H1 (cell line): ENCODE measurements around the gene KCNQ1OT1. TPM values are rescaled to one million over a fixed set of nuclear protein-coding genes. Genes with fewer than 3 reads are reported as not detected.

ENCODE experiments used
- CTCF ChIA-PET: fragments of 300-600 bp; sonication (Branson Sonifier 250); formaldehyde crosslinking; loops from one replicate; lab custom pipeline; 2021; ENCODE audit not compliant: partially characterized antibody; lab: Charles Lee
- POLR2A ChIA-PET: fragments of 300-600 bp; sonication (Branson Sonifier 250); formaldehyde crosslinking; loops from one replicate; lab custom pipeline; 2021; ENCODE audit warnings: inconsistent platforms; ENCODE audit not compliant: partially characterized antibody; lab: Charles Lee
- DNase-seq, 2 experiments: peaks; one replicate each; pipeline versions ENCODE4 v3.0.0 to v3.0.0-alpha.2; 2010 to 2022; ENCODE audit warnings: low spot score in 2 of 2, low read depth in 1 of 2, mixed read lengths in 1 of 2
- FAIRE-seq: peaks from 2 replicates; lab custom pipeline; 2011; peaks lifted over from hg19 to GRCh38; lab: Jason Lieb, UNC
- H2AFZ ChIP-seq: 2 replicates; pipeline ENCODE4 v1.8.1; 2012; ENCODE audit warnings: low read length, inconsistent platforms
- H2AK5ac ChIP-seq: 2 replicates; pipeline ENCODE4 v1.6.1; 2013; ENCODE audit warnings: low read depth, low read length
- H2BK120ac ChIP-seq: replicated peaks from 2 replicates; pipeline ENCODE3; 2013; ENCODE audit warnings: low read depth, low read length, inconsistent platforms
- H2BK12ac ChIP-seq: 2 replicates; pipeline ENCODE4 v1.6.1; 2013; ENCODE audit warnings: low read depth, low read length
- H2BK15ac ChIP-seq: 2 replicates; pipeline ENCODE4 v1.6.1; 2013; ENCODE audit warnings: low read length
- H2BK20ac ChIP-seq: 2 replicates; pipeline ENCODE4 v1.6.1; 2013; ENCODE audit warnings: low read length
- H2BK5ac ChIP-seq: 2 replicates; pipeline ENCODE4 v1.6.1; 2013; ENCODE audit warnings: low read depth, low read length
- H3K14ac ChIP-seq: 2 replicates; pipeline ENCODE4 v1.6.1; 2013; ENCODE audit warnings: inconsistent platforms; ENCODE audit not compliant: insufficient read length
- H3K18ac ChIP-seq: 2 replicates; pipeline ENCODE4 v1.6.1; 2013; ENCODE audit warnings: low read length; ENCODE audit errors: extremely low read depth
- H3K23ac ChIP-seq: 2 replicates; pipeline ENCODE4 v1.6.1; 2013; ENCODE audit warnings: inconsistent platforms; ENCODE audit not compliant: insufficient read length
- H3K23me2 ChIP-seq: 2 replicates; pipeline ENCODE4 v1.6.1; 2013; ENCODE audit warnings: low read depth, low read length
- H3K27ac ChIP-seq: 2 replicates; pipeline ENCODE4 v1.6.1; 2011; ENCODE audit warnings: low read depth, low read length, inconsistent platforms
- H3K27me3 ChIP-seq, 4 experiments: replicated peaks in 1 of 4; 1 replicate in 1 of 4; 2 replicates in 3 of 4; pipeline versions ENCODE4 v1.6.1 to v1.8.1; 2011 to 2013; ENCODE audit warnings: low read length in 3 of 4, mild to moderate bottlenecking in 3 of 4, inconsistent platforms in 2 of 4, mixed read lengths in 2 of 4, moderate library complexity in 1 of 4; ENCODE audit not compliant: control insufficient read depth in 3 of 4, insufficient read depth in 3 of 4; ENCODE audit errors: extremely low read depth in 1 of 4
- H3K36me3 ChIP-seq, 4 experiments: 2 replicates each; pipeline versions ENCODE4 v1.6.1 to v1.8.1; 2011 to 2013; ENCODE audit warnings: mild to moderate bottlenecking in 4 of 4, low read length in 3 of 4, moderate library complexity in 2 of 4, control low read depth in 1 of 4, inconsistent platforms in 1 of 4; ENCODE audit not compliant: insufficient read depth in 4 of 4, control insufficient read depth in 2 of 4
- H3K4ac ChIP-seq: replicated peaks from 2 replicates; pipeline ENCODE3; 2013; ENCODE audit warnings: low read length, low read depth, mixed read lengths, inconsistent platforms; ENCODE audit not compliant: insufficient read length
- H3K4me1 ChIP-seq, 4 experiments: replicated peaks in 1 of 4; 1 replicate in 1 of 4; 2 replicates in 3 of 4; pipeline versions ENCODE4 v1.6.1 to v1.8.1; 2011 to 2013; ENCODE audit warnings: low read length in 3 of 4, inconsistent platforms in 2 of 4, mixed read lengths in 1 of 4; ENCODE audit not compliant: insufficient read depth in 4 of 4, control insufficient read depth in 3 of 4
- H3K4me2 ChIP-seq, 2 experiments: 2 replicates each; pipeline versions ENCODE4 v1.6.1 to v1.8.1; 2011 to 2013; ENCODE audit warnings: low read depth in 2 of 2, low read length in 2 of 2, control low read depth in 1 of 2, inconsistent platforms in 1 of 2, mild to moderate bottlenecking in 1 of 2; ENCODE audit not compliant: insufficient read depth in 1 of 2
- H3K4me3 ChIP-seq, 4 experiments: fragments of 200-600, 300-600 bp in 1 of 4; sonication (generic), shearing (Covaris generic), sonication (Bioruptor Twin) in 1 of 4; 2 replicates each; pipeline versions ENCODE4 v1.5.1 to v1.8.1; 2011 to 2016; ENCODE audit warnings: low read length in 4 of 4, low read depth in 3 of 4, control low read depth in 2 of 4, inconsistent platforms in 2 of 4, mild to moderate bottlenecking in 2 of 4, mixed read lengths in 1 of 4, moderate library complexity in 1 of 4; ENCODE audit not compliant: insufficient read depth in 2 of 4; ENCODE audit errors: extremely low read depth in 1 of 4
- H3K56ac ChIP-seq: replicated peaks from 2 replicates; pipeline ENCODE3; 2013; ENCODE audit warnings: low read depth, mild to moderate bottlenecking, mixed read lengths, low read length, inconsistent platforms; ENCODE audit not compliant: insufficient read length
- H3K79me1 ChIP-seq: 2 replicates; pipeline ENCODE4 v1.6.1; 2013; ENCODE audit warnings: low read depth, low read length, control low read depth
- H3K79me2 ChIP-seq, 2 experiments: 2 replicates each; pipeline versions ENCODE4 v1.6.1 to v1.8.1; 2012 to 2013; ENCODE audit warnings: low read length in 2 of 2, mild to moderate bottlenecking in 2 of 2, inconsistent platforms in 1 of 2; ENCODE audit not compliant: insufficient read depth in 2 of 2, control insufficient read depth in 1 of 2
- H3K9ac ChIP-seq, 4 experiments: replicated peaks in 1 of 4; 1 replicate in 1 of 4; 2 replicates in 3 of 4; pipeline versions ENCODE4 v1.6.1 to v1.8.1; 2011 to 2013; ENCODE audit warnings: low read depth in 3 of 4, low read length in 3 of 4, control low read depth in 2 of 4, mild to moderate bottlenecking in 2 of 4, moderate library complexity in 2 of 4, inconsistent platforms in 1 of 4; ENCODE audit errors: extremely low read depth in 1 of 4
- H3K9me3 ChIP-seq, 2 experiments: 2 replicates each; pipeline versions ENCODE4 v1.6.1 to v1.8.1; 2012 to 2013; ENCODE audit warnings: mild to moderate bottlenecking in 2 of 2, moderate library complexity in 2 of 2, control low read depth in 1 of 2, inconsistent platforms in 1 of 2, low read depth in 1 of 2, low read length in 1 of 2, mixed read lengths in 1 of 2; ENCODE audit not compliant: insufficient read depth in 2 of 2
- H4K20me1 ChIP-seq, 2 experiments: replicated peaks in 1 of 2; 2 replicates each; pipeline versions ENCODE3 to v1.8.1; 2011 to 2013; ENCODE audit warnings: inconsistent platforms in 2 of 2, low read length in 2 of 2, mild to moderate bottlenecking in 1 of 2; ENCODE audit not compliant: insufficient read depth in 2 of 2, control insufficient read depth in 1 of 2
- H4K5ac ChIP-seq: 2 replicates; pipeline ENCODE4 v1.6.1; 2013; ENCODE audit warnings: low read length, low read depth, mixed read lengths, inconsistent platforms; ENCODE audit not compliant: insufficient read length
- H4K8ac ChIP-seq: 2 replicates; pipeline ENCODE4 v1.8.0; 2013; ENCODE audit warnings: mild to moderate bottlenecking, moderate library complexity, low read length, inconsistent platforms; ENCODE audit not compliant: insufficient read depth; ENCODE audit errors: extremely low read depth
- H4K91ac ChIP-seq: replicated peaks from 2 replicates; pipeline ENCODE3; 2013; ENCODE audit warnings: low read length, mixed read lengths, inconsistent platforms; ENCODE audit not compliant: insufficient read length
- CEBPB ChIP-seq: IDR thresholded peaks from 2 replicates; pipeline ENCODE4 v1.6.1; 2012; ENCODE audit warnings: low read depth, low read length
- CHD1 ChIP-seq: IDR thresholded peaks from 2 replicates; pipeline ENCODE4 v1.6.1; 2012; ENCODE audit warnings: low read depth, low read length, improper control_type of control experiment
- WGBS, 2 experiments: shearing (Covaris generic) in 1 of 2; methylation state at CpG; one replicate each; pipeline versions ENCODE4 v1.1.6 to v1.1.7; 2013 to 2015; ENCODE audit warnings: low lambda C conversion rate in 2 of 2, mixed read lengths in 2 of 2, inconsistent platforms in 1 of 2, low coverage in 1 of 2, missing lambda C conversion rate in 1 of 2; ENCODE audit not compliant: insufficient replicate concordance in 2 of 2, insufficient coverage in 1 of 2, insufficient read length in 1 of 2; ENCODE audit errors: extremely low coverage in 1 of 2, missing lambda C conversion rate in 1 of 2; 5-methylcytosine and 5-hydroxymethylcytosine counted together
- polyA plus RNA-seq, 7 experiments: library from polyadenylated mRNA; depleted of rRNA in 3 of 7; stranded (reverse) in 5 of 7; unstranded in 2 of 7; fragments of >200 nt in 5 of 7; fragments of 200-250 nt in 2 of 7; gene quantifications; 1 replicate in 5 of 7; 2 replicates in 1 of 7; 4 replicates in 1 of 7; pipeline versions ENCODE4 v1.2.1 to v1.2.3, GENCODE V29; 2011 to 2013; ENCODE audit warnings: missing spikeins in 2 of 7, mixed read lengths in 2 of 7
- total RNA-seq: library from RNA; stranded (reverse); fragmentation: NEBNext Ultra II Directional; extraction: Animal tissue kit (Norgen Biotek cat#: 25700); gene quantifications from 2 replicates; pipeline ENCODE4 v1.2.1, GENCODE V29; 2021

The KCNQ1OT1 gene
- total and polyA plus RNA-seq, 2 of the 8 experiments (the other 6 are each of a cell fraction or from before 2014, with no cell fraction given), result 0.21 to 1.2 TPM

DNA sequence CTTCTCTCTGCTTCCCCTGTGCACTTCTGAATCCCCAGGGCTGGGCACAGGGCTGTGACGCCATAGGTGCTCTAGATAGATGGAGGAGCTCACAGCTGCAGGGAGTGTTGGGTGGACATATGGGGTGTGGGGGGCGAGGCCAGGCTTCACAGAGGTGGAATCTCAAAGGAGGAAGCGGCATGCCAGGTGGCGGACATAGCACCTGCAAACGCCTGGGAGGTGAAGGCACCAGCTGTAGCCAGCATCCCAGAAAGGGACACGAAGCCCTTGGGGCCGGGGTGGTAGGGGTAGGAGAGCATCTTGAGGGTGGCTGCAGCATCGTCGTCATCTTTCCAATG, 14.6 kb upstream of the KCNQ1OT1 start:
- Histone ChIP-seq H3K4ac (no peak overlapping the region), H3K79me2 (no peaks in the 10 kb centered on the region), H3K23ac (no peak overlapping the region), H2BK12ac (no peak overlapping the region), H2BK120ac (no peak overlapping the region), H2BK15ac (no peak overlapping the region), H3K27ac (no peak overlapping the region), H3K4me1 (peaks cover 6 to 14% (median 10%) of the 10 kb centered on the region in 4 experiments), H2BK5ac (no peak overlapping the region), H3K18ac (no peak overlapping the region), H3K14ac (no peak overlapping the region), H3K27me3 (peaks cover 11 to 86% (median 63%) of the 10 kb centered on the region in 4 experiments), H2AK5ac (no peak overlapping the region), H3K4me3 (no peak overlapping the region), H3K36me3 (no peaks in the 10 kb centered on the region), H4K91ac (no peak overlapping the region), H4K5ac (no peak overlapping the region), H4K8ac (no peak overlapping the region), H3K56ac (no peak overlapping the region), H4K20me1 (peaks cover under 1 to 2% of the 10 kb centered on the region in 2 experiments), H3K9me3 (peaks cover 0 to 7% of the 10 kb centered on the region in 2 experiments; a peak in 2 of 4 replicates), H3K79me1 (no peaks in the 10 kb centered on the region), H3K4me2 (no peak overlapping the region), H3K23me2 (no peaks in the 10 kb centered on the region), H2AFZ (no peak overlapping the region), H2BK20ac (no peak overlapping the region), H3K9ac (no peak overlapping the region)
- 80% methylated on average over 9 of the region's 9 CpGs; no CpG with 5 or more reads in 1 of the 2 experiments for WGBS, 2 experiments
- ChIA-PET POLR2A (no interaction called here), CTCF (interaction anchor here (1.0 kb wide), 1 partner anchor 12 kb away, joined by 3 read pairs; no protein-coding TSS in a partner anchor)
- DNase-seq (no peak), FAIRE-seq (no peak)
- TF ChIP-seq CHD1 (no peak), CEBPB (no peak)
